LNCAP (cell line): ENCODE results near the gene BCL2.

Experiments
- TF ChIP-seq, protein P1 (sequence below): fragments of 450-650 bp; IDR thresholded peaks from 2 replicates; pipeline ENCODE4 v1.5.1; 2017; ENCODE audit warnings: mild to moderate bottlenecking

Gene BCL2

DNA sequence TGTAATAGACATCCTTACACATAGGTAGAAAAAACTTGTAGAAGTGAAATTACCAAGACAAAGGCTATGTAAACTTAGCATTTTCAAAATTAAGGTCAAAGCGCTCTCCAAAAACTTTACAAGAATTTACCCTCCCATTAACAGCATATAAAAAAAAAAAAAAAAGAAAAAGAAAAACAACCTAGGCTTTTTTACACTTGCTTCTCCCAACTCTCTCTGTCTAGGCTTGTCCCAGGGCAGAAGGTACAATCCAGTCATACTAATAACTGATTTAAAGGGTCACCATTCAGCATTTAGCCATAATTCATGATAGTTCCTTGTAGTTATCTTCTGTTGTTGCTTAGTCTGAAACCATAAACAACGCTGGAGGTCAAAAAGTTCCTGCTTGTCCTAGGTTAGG lies 130.5 kb downstream of the BCL2 start:
- TF ChIP-seq, protein P1, sequence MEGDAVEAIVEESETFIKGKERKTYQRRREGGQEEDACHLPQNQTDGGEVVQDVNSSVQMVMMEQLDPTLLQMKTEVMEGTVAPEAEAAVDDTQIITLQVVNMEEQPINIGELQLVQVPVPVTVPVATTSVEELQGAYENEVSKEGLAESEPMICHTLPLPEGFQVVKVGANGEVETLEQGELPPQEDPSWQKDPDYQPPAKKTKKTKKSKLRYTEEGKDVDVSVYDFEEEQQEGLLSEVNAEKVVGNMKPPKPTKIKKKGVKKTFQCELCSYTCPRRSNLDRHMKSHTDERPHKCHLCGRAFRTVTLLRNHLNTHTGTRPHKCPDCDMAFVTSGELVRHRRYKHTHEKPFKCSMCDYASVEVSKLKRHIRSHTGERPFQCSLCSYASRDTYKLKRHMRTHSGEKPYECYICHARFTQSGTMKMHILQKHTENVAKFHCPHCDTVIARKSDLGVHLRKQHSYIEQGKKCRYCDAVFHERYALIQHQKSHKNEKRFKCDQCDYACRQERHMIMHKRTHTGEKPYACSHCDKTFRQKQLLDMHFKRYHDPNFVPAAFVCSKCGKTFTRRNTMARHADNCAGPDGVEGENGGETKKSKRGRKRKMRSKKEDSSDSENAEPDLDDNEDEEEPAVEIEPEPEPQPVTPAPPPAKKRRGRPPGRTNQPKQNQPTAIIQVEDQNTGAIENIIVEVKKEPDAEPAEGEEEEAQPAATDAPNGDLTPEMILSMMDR = no peak

DNA sequence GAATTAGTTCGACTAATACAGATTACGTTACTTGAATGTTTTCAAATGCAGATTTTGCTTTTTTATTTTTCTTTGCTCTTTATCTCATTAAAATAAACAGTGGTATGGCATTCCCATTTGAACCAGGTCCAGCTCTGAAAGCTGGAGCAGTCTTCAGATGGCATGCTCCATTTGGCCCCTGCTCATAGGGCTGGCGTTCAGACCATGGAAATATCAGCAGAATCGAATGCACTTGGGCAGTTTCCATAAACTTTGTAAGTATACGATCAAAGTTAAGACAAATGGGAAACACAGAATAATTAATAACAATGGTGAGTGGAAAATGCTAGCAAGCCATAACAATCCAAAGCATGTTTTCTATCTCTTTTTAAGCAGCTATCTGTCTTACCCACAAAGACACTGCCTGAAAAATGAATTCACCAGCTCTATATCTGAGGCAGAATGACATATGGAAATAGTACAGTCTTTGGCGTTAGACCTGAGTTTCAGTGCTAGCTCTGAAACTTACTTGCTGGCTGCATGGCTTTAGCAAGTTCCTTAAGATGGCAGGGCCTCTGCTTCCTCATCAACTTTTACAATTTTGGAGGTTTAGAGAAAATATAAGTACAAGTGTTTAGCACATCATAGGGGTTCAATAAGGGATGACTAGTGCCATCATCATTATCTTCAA lies 131.6 kb downstream of the BCL2 start:
- TF ChIP-seq, protein P1 = no peak

DNA sequence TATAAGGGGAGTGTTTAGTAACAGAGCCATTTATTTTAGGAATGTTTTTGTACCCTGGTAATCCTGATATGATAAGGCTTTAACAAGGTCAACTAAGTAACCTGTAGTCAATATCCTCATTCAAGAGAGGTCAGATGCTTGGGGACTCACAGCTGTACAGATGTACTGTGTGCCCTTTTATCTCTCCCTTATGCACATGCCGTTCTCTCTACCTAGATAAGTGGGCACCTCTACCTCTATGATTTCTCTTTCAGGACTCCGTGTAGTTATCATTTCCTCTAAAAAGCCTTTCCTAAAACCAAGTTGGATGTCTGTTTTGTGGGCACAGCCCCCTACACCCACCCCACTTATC lies 132.4 kb downstream of the BCL2 start:
- TF ChIP-seq, protein P1 = no peak

DNA sequence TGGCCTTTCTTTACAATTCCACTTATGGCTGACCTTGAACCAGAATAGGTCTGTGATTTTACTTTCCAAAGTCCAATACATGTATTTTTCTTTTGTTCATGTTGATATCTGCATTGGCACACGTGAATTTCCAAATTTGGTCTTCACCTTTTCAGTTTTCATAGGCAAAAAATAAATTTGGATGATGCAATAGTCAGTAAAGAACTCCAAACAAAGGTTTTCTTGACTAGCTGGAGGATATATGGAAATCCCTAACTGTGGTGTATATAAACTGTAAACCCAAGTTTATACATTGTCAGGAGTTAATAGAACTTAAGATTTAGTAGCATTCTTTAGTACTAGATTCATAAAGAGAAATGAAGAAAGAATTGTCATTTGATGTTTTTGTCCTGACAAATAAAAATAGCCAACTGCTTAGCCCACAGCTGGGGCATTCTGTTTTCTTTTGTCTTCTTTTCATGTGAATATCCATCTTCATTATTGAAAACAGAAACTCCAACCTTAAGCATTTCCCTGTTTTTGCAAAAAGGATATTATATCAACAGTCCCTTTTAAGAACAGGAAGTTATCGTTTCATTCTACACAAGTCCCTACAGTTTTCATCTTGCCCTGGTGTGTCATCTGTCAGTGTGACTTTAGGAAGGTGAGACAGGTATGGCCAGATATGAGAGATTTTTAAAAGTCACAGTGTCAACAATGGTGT lies 132.9 kb downstream of the BCL2 start:
- TF ChIP-seq, protein P1 = no peak

DNA sequence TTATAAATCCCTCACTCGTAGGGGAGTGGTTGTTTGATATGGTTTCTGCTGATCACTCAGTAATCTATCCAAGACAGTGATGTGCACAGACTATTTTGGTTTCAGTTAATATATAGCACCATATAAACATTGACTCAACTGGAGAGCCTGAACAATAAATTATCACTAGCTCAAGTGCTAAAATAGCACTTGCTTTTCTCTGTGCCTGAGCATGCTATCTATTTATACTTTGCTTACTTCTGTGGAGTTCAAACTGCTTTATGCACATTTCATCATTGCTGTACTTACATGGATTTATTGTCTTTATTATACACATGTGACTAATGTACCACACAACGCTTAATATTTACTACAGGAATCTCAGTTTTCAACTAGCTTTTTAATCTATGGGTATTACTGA lies 133.6 kb downstream of the BCL2 start:
- TF ChIP-seq, protein P1 = no peak

DNA sequence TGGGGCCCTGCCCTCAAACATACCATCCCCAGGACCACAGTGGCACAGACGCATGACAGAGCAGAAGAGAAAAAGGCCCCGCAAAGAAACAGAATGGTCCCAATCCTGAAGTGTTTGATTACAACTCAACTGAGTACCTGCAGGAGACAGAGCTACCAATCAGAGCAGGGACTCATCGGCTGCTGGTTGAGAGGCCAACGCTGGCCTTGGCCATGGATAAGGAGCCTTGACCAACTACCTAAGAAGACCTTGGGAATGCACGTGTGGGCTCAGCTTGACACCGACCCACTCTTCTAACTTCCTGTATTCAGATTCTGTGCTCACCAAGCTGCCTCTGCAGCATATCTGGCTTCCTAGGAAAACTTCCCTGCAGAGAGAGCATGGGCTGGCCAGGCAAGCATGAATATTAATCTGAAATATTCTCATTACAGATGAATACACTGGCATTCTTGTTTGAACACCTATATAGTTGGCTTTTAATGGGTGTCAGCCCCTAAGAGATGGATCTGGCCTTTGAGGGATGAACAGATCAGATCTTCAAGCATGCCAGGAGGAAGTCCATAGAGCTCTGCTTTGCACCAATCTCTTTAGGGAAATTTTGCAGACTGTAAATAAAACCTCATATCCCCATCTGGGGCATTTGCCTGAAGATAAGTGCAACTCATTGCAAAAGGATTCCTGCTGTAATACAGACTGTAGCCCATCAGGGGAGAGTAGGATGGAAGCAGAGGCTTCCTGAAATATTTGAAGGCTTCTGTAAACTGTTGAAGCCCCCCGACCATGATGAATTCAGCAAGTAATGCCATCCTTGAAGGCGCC lies 135.4 kb downstream of the BCL2 start:
- TF ChIP-seq, protein P1 = no peak

DNA sequence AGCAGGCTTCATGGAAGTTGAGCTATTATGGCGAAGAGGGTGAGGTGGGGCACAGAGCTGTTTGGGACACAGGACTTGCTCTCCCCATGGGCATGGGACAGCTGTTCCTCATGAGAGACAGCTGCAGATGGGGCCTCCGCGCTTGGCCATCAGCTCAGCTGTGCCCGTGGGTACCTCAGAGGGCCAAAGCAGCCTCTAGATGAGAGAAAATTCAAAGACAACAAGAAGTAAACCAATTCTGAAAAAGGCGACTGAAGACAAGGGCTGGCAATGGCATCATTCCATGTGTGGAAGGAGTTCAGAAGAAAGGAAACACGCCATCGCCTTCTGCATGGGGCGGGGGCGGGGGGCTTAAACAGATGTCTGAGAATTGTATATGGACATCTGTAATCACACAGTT lies 136.2 kb downstream of the BCL2 start:
- TF ChIP-seq, protein P1 = no peak
